A673 (cell line): ENCODE results near the gene UNC45A. TPM values are rescaled to one million over a fixed set of nuclear protein-coding genes. Genes with fewer than 3 reads are reported as not detected.
"Not testable (repeated sequence)": the region's sequence is repeated elsewhere in the genome, so short reads cannot be mapped to it uniquely, and the experiment has no call there.

Source experiments
- BruUV-seq: library from RNA; stranded (reverse); fragments of 400-500 nt; replicated peaks from 2 replicates; lab custom pipeline; 2021; lab: Mats Ljungman, UMichigan
- CTCF ChIA-PET: fragments of 300-600 bp; sonication (Branson Sonifier 250); formaldehyde crosslinking; loops from one replicate; lab custom pipeline; 2022; ENCODE audit warnings: antibody characterized with exemption; lab: Charles Lee
- POLR2A ChIA-PET: fragments of 300-600 bp; sonication (Branson Sonifier 250); formaldehyde crosslinking; loops from one replicate; lab custom pipeline; 2022; ENCODE audit warnings: antibody characterized with exemption; ENCODE audit not compliant: low non-redundant PET; lab: Charles Lee
- DNase-seq: peaks from one replicate; pipeline ENCODE4 v3.0.0-alpha.2; 2015; ENCODE audit warnings: low spot score
- H3K27ac ChIP-seq: fragments of 200-600 bp; sonication (generic); 2 replicates; pipeline ENCODE4 v1.5.1; 2016; ENCODE audit warnings: mixed run types, low read depth, mild to moderate bottlenecking, mixed read lengths, antibody characterized with exemption, low read length; ENCODE audit not compliant: poor library complexity, severe bottlenecking
- H3K27me3 ChIP-seq: fragments of 200-600 bp; sonication (generic); replicated peaks from 2 replicates; pipeline ENCODE4 v1.6.1; 2017; ENCODE audit warnings: mixed run types, low read depth, mild to moderate bottlenecking, mixed read lengths, antibody characterized with exemption, low read length; ENCODE audit not compliant: insufficient read depth, poor library complexity
- H3K36me3 ChIP-seq: fragments of 200-600 bp; sonication (generic); 2 replicates; pipeline ENCODE4 v1.6.1; 2016; ENCODE audit warnings: mixed run types, mild to moderate bottlenecking, mixed read lengths, antibody characterized with exemption, low read length; ENCODE audit not compliant: insufficient read depth, poor library complexity, severe bottlenecking
- H3K4me1 ChIP-seq: fragments of 200-600 bp; sonication (generic); 2 replicates; pipeline ENCODE4 v1.6.1; 2017; ENCODE audit warnings: mixed run types, mild to moderate bottlenecking, mixed read lengths, antibody characterized with exemption, low read length; ENCODE audit not compliant: insufficient read depth, poor library complexity, severe bottlenecking
- H3K4me3 ChIP-seq: fragments of 200-600 bp; sonication (generic); 2 replicates; pipeline ENCODE4 v1.5.1; 2016; ENCODE audit warnings: low read depth, mixed run types, mild to moderate bottlenecking, mixed read lengths, low read length; ENCODE audit not compliant: poor library complexity, severe bottlenecking
- H3K9me3 ChIP-seq: fragments of 200-600 bp; sonication (generic); 2 replicates; pipeline ENCODE4 v1.6.1; 2016; ENCODE audit warnings: mixed run types, low read depth, mild to moderate bottlenecking, mixed read lengths, antibody characterized with exemption, low read length; ENCODE audit not compliant: poor library complexity, severe bottlenecking
- EZH2 ChIP-seq: fragments of 200-600 bp; sonication (generic); IDR thresholded peaks from 2 replicates; pipeline ENCODE4 v1.6.1; 2017; ENCODE audit warnings: borderline replicate concordance, low read depth, mild to moderate bottlenecking, mixed read lengths, antibody characterized with exemption, low read length; ENCODE audit not compliant: poor library complexity, severe bottlenecking
- intact Hi-C: fragments of 100-400 bp; cut with micrococcal nuclease; formaldehyde crosslinking; loops from one replicate; pipeline ENCODE4 v1.10.0; 2022; ENCODE audit not compliant: unreplicated experiment
- total RNA-seq: library from RNA; stranded (reverse); gene quantifications from 2 replicates; pipeline ENCODE4 v1.2.3, GENCODE V29; 2021
- TF ChIP-seq, protein P1 (sequence below): fragments of 300-800, 200-600 bp; sonication (generic); conservative IDR thresholded peaks from 2 replicates; pipeline ENCODE4 v1.5.1; 2017; ENCODE audit warnings: low read depth, mild to moderate bottlenecking, antibody characterized with exemption, low read length, moderate library complexity, mixed read lengths

The UNC45A gene
- total RNA-seq, 1 experiment from 2014 or later: 74.4 TPM

GRCh38 chr15:90928106-90928505 lies 7.0 kb upstream of the UNC45A start:
- BruUV-seq, H3K36me3 ChIP-seq, POLR2A ChIA-PET, DNase-seq, intact Hi-C loops, H3K27ac ChIP-seq, H3K27me3 ChIP-seq, H3K9me3 ChIP-seq, H3K4me3 ChIP-seq: not testable (repeated sequence)
- CTCF ChIA-PET: interaction anchor here (0.6 kb wide), 1 partner anchor 601 kb away, joined by 3 read pairs; no protein-coding TSS in a partner anchor
- peaks cover 12% of the 10 kb centered on the region for H3K4me1 ChIP-seq

GRCh38 chr15:90929246-90930019 lies 5.7 kb upstream of the UNC45A start:
- CTCF ChIA-PET: interaction anchor here (1.0 kb wide), 1 partner anchor 27 kb away, joined by 4 read pairs; no protein-coding TSS in a partner anchor
- intact Hi-C loops: loop anchor here (2.0 to 10.0 kb wide), 3 partner anchors 27 to 785 kb away; partner anchors contain the start of gene MAN2A2
- H3K9me3 ChIP-seq: no peaks in the 10 kb centered on the region
- TF ChIP-seq, protein P1, sequence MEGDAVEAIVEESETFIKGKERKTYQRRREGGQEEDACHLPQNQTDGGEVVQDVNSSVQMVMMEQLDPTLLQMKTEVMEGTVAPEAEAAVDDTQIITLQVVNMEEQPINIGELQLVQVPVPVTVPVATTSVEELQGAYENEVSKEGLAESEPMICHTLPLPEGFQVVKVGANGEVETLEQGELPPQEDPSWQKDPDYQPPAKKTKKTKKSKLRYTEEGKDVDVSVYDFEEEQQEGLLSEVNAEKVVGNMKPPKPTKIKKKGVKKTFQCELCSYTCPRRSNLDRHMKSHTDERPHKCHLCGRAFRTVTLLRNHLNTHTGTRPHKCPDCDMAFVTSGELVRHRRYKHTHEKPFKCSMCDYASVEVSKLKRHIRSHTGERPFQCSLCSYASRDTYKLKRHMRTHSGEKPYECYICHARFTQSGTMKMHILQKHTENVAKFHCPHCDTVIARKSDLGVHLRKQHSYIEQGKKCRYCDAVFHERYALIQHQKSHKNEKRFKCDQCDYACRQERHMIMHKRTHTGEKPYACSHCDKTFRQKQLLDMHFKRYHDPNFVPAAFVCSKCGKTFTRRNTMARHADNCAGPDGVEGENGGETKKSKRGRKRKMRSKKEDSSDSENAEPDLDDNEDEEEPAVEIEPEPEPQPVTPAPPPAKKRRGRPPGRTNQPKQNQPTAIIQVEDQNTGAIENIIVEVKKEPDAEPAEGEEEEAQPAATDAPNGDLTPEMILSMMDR: no peak
- TF ChIP-seq EZH2: no peak
- peak overlapping the region; percentile 53 for H3K4me3 ChIP-seq
- peaks cover 14% of the 10 kb centered on the region for H3K4me1 ChIP-seq
- no peak for DNase-seq
- no peaks in the 10 kb centered on the region for H3K36me3 ChIP-seq
- H3K27ac ChIP-seq: peak overlapping the region; percentile 86
- POLR2A ChIA-PET: no interaction called here
- BruUV-seq: TSS peak; percentile 92
- no peaks in the 10 kb centered on the region for H3K27me3 ChIP-seq

GRCh38 chr15:90930861-90931574 lies 4.1 kb upstream of the UNC45A start:
- Histone ChIP-seq H3K9me3 (no peaks in the 10 kb centered on the region), H3K27me3 (no peaks in the 10 kb centered on the region), H3K4me3 (peak overlapping the region; percentile 96), H3K27ac (peak overlapping the region; percentile 86), H3K36me3 (no peaks in the 10 kb centered on the region), H3K4me1 (peaks cover 20% of the 10 kb centered on the region)
- DNase-seq: no peak
- ChIA-PET POLR2A (no interaction called here), CTCF (interaction anchor here (0.7 to 2.9 kb wide), 7 partner anchors 28 to 341 kb away, joined by 3 to 9 read pairs (median 5); partner anchors contain the start of gene MAN2A2)
- no TSS peak for BruUV-seq
- intact Hi-C loops: loop anchor here (2.0 to 10.0 kb wide), 3 partner anchors 28 to 786 kb away; partner anchors contain the start of gene MAN2A2
- no peak for TF ChIP-seq EZH2
- TF ChIP-seq, protein P1: no peak
